Kidney capillary endothelial cell (primary cell): ENCODE data around the gene EHBP1.

ENCODE experiments used
- DNase-seq: peaks from one replicate; pipeline ENCODE4 v3.0.0-alpha.2; 2018; ENCODE audit warnings: low spot score

EHBP1 gene

GRCh38 chr2:62785216-62785615, 79.7 kb downstream of the EHBP1 start:
- no peak for DNase-seq

GRCh38 chr2:62785810-62786597, 80.5 kb downstream of the EHBP1 start:
- no peak for DNase-seq

GRCh38 chr2:62787386-62787785, 81.9 kb downstream of the EHBP1 start:
- peak; percentile 40 for DNase-seq

GRCh38 chr2:62789518-62789917, 84.0 kb downstream of the EHBP1 start:
- DNase-seq, result no peak

- no peak for DNase-seq
These were observed 84.4 kb downstream of the EHBP1 start for GRCh38 chr2:62789918-62790317.

GRCh38 chr2:62792408-62792807, 86.9 kb downstream of the EHBP1 start:
- no peak for DNase-seq

GRCh38 chr2:62793213-62793612, 87.7 kb downstream of the EHBP1 start:
- no peak for DNase-seq

GRCh38 chr2:62794791-62795190, 89.3 kb downstream of the EHBP1 start:
- DNase-seq, result no peak

- no peak for DNase-seq
These were observed 89.8 kb downstream of the EHBP1 start for GRCh38 chr2:62795341-62795740.

- no peak for DNase-seq
These were observed 91.6 kb downstream of the EHBP1 start for GRCh38 chr2:62797107-62797506.

- no peak for DNase-seq
These were observed 95.1 kb downstream of the EHBP1 start for GRCh38 chr2:62800618-62801017.

- DNase-seq, result no peak
These were observed 95.6 kb downstream of the EHBP1 start for GRCh38 chr2:62801110-62801509.

- no peak for DNase-seq
These were observed 96.5 kb downstream of the EHBP1 start for GRCh38 chr2:62801814-62802523.

GRCh38 chr2:62803961-62804360, 98.4 kb downstream of the EHBP1 start:
- no peak for DNase-seq

GRCh38 chr2:62806231-62806630, 100.7 kb downstream of the EHBP1 start:
- no peak for DNase-seq

GRCh38 chr2:62808554-62808953, 103.0 kb downstream of the EHBP1 start:
- no peak for DNase-seq

GRCh38 chr2:62811086-62811485, 105.6 kb downstream of the EHBP1 start:
- no peak for DNase-seq

- DNase-seq, result no peak
These were observed 106.5 kb downstream of the EHBP1 start for GRCh38 chr2:62811972-62812371.

GRCh38 chr2:62812921-62813825, 107.7 kb downstream of the EHBP1 start:
- no peak for DNase-seq

GRCh38 chr2:62814123-62814522, 108.6 kb downstream of the EHBP1 start:
- peak; percentile 67 for DNase-seq

- DNase-seq, result no peak
These were observed 111.8 kb downstream of the EHBP1 start for GRCh38 chr2:62817348-62817747.

- DNase-seq, result no peak
These were observed 112.6 kb downstream of the EHBP1 start for GRCh38 chr2:62817995-62818713.
